Adrenal gland (tissue), 5 donors: ENCODE results near the gene PRSS56.

ENCODE experiments used
- POLR2A ChIP-seq, 2 donors: fragments of 450-650 bp; IDR thresholded peaks; one replicate each; pipeline ENCODE4 v1.6.1; 2017; ENCODE audit warnings: antibody characterized with exemption in 2 of 2, mild to moderate bottlenecking in 2 of 2, moderate library complexity in 1 of 2
- TF ChIP-seq, protein P1 (sequence below), 6 experiments: fragments of 450-650 bp in 4 of 6; fragments of 200-600 bp in 2 of 6; sonication (generic) in 1 of 6; IDR thresholded peaks; 1 replicate in 5 of 6; 2 replicates in 1 of 6; pipeline versions ENCODE4 v1.5.1 to v1.8.0; 2016 to 2021; ENCODE audit warnings: antibody characterized with exemption in 6 of 6, mild to moderate bottlenecking in 2 of 6, moderate library complexity in 1 of 6
- donor health status: DM: no; HTN: no; CAD: no.

DNA sequence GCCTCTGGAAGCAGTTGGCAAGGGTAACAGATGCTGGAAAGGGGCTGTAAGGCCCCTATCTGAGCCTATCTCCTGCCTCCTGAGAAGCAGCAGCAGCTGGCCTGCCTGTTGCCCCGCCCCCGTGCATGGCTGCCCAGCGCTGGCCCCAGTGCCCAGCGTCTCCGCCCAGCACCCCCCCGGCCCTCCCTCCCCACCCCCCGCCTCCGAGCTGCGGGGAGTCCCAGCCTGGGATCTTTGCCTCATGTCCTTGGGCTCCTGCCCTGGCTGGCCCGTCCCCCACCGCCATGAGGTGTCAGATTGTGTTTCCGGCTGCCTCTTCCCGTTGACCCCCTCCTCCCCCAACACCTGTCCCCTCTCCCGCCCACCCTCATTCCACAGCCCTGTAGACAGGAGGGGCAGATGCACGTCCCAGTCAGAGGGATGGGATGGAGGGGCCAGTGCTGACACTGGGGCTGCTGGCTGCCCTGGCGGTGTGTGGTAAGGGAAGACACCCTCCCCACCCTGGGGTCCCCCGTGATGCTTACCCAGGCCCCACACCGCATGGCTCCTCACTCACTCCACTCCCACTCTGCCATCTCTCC, 5.7 kb downstream of the PRSS56 start, which contains the start of gene CHRND:
- TF ChIP-seq POLR2A (IDR thresholded peaks at IDR 0.05), result no peak
- TF ChIP-seq, protein P1, sequence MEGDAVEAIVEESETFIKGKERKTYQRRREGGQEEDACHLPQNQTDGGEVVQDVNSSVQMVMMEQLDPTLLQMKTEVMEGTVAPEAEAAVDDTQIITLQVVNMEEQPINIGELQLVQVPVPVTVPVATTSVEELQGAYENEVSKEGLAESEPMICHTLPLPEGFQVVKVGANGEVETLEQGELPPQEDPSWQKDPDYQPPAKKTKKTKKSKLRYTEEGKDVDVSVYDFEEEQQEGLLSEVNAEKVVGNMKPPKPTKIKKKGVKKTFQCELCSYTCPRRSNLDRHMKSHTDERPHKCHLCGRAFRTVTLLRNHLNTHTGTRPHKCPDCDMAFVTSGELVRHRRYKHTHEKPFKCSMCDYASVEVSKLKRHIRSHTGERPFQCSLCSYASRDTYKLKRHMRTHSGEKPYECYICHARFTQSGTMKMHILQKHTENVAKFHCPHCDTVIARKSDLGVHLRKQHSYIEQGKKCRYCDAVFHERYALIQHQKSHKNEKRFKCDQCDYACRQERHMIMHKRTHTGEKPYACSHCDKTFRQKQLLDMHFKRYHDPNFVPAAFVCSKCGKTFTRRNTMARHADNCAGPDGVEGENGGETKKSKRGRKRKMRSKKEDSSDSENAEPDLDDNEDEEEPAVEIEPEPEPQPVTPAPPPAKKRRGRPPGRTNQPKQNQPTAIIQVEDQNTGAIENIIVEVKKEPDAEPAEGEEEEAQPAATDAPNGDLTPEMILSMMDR (IDR thresholded peaks at IDR 0.05), result no peak
